Peyer's patch (tissue), 4 donors: Measurements from ENCODE around the gene GPSM1.

Experiments used
- POLR2A ChIP-seq, 2 donors: fragments of 450-650 bp; IDR thresholded peaks; one replicate each; pipeline ENCODE4 v1.5.1; 2017; ENCODE audit warnings: antibody characterized with exemption in 2 of 2, mild to moderate bottlenecking in 2 of 2, moderate library complexity in 2 of 2
- TF ChIP-seq, protein P1 (sequence below), 6 experiments: fragments of 450-650 bp in 4 of 6; fragments of 200-600 bp in 2 of 6; sonication (generic) in 1 of 6; IDR thresholded peaks; one replicate each; pipeline ENCODE4 v1.5.1; 2017 to 2019; ENCODE audit warnings: antibody characterized with exemption in 6 of 6, mild to moderate bottlenecking in 3 of 6, moderate library complexity in 1 of 6

DNA sequence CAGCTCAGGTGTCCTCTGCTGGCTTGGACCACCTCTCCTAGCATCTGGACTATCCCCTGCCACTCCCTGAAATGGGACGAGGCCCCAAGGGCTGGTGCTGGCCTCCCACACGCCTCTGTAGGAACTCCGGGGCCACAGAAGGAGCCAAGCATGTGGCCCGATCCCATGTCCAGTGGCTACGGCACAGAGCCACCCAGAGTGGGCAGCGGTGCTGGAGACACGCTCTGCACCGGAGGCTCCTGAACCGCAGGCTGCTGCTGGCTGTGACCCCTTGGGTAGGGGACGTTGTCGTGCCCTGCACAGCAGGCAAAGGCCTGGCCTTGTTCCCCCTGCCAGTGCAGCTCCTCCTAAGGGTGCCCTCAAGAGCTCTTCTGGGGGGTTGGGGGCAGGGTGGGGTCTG, 52.6 kb downstream of the GPSM1 start:
- TF ChIP-seq, protein P1, sequence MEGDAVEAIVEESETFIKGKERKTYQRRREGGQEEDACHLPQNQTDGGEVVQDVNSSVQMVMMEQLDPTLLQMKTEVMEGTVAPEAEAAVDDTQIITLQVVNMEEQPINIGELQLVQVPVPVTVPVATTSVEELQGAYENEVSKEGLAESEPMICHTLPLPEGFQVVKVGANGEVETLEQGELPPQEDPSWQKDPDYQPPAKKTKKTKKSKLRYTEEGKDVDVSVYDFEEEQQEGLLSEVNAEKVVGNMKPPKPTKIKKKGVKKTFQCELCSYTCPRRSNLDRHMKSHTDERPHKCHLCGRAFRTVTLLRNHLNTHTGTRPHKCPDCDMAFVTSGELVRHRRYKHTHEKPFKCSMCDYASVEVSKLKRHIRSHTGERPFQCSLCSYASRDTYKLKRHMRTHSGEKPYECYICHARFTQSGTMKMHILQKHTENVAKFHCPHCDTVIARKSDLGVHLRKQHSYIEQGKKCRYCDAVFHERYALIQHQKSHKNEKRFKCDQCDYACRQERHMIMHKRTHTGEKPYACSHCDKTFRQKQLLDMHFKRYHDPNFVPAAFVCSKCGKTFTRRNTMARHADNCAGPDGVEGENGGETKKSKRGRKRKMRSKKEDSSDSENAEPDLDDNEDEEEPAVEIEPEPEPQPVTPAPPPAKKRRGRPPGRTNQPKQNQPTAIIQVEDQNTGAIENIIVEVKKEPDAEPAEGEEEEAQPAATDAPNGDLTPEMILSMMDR (IDR thresholded peaks at IDR 0.05) = no peak
- TF ChIP-seq POLR2A (IDR thresholded peaks at IDR 0.05) = no peak
